Liver (tissue), 9 donors: ENCODE results near the gene RNF19B. TPM values are rescaled to one million over a fixed set of nuclear protein-coding genes. Genes with fewer than 3 reads are reported as not detected.
A peak's percentile ranks its signal among the peaks of the same experiment; 100 is the strongest.

ENCODE experiments used
- DNase-seq: peaks from one replicate; pipeline ENCODE4 v3.0.0-alpha.2; 2017; ENCODE audit warnings: low spot score
- H3K27ac ChIP-seq, 2 donors: one replicate each; pipeline ENCODE4 v1.7.0; 2013; ENCODE audit warnings: inconsistent platforms in 2 of 2, low read length in 2 of 2, control low read depth in 1 of 2, low read depth in 1 of 2, mild to moderate bottlenecking in 1 of 2
- H3K27me3 ChIP-seq, 4 donors: one replicate each; pipeline versions ENCODE4 v1.6.1 to v1.7.0; 2013; ENCODE audit warnings: low read length in 3 of 4, inconsistent platforms in 1 of 4, mild to moderate bottlenecking in 1 of 4, moderate library complexity in 1 of 4; ENCODE audit not compliant: control insufficient read depth in 4 of 4, insufficient read depth in 4 of 4
- H3K36me3 ChIP-seq, 4 donors: one replicate each; pipeline versions ENCODE4 v1.6.1 to v1.7.0; 2013; ENCODE audit warnings: low read length in 3 of 4, mild to moderate bottlenecking in 3 of 4, low read depth in 1 of 4, moderate library complexity in 1 of 4; ENCODE audit not compliant: control insufficient read depth in 4 of 4, insufficient read depth in 3 of 4
- H3K4me1 ChIP-seq, 4 donors: one replicate each; pipeline versions ENCODE4 v1.6.1 to v1.7.0; 2013; ENCODE audit warnings: low read length in 3 of 4, mild to moderate bottlenecking in 3 of 4, moderate library complexity in 1 of 4; ENCODE audit not compliant: control insufficient read depth in 4 of 4, insufficient read depth in 4 of 4
- H3K4me3 ChIP-seq, 3 donors: one replicate each; pipeline versions ENCODE4 v1.6.1 to v1.7.0; 2013; ENCODE audit warnings: low read length in 3 of 3, control low read depth in 1 of 3, low read depth in 1 of 3, mild to moderate bottlenecking in 1 of 3
- H3K9ac ChIP-seq, 2 donors: one replicate each; pipeline ENCODE4 v1.7.0; 2013; ENCODE audit warnings: low read length in 2 of 2, mild to moderate bottlenecking in 2 of 2, moderate library complexity in 2 of 2, control low read depth in 1 of 2, low read depth in 1 of 2
- H3K9me3 ChIP-seq, 4 donors: one replicate each; pipeline versions ENCODE4 v1.6.1 to v1.7.0; 2013; ENCODE audit warnings: low read length in 3 of 4; ENCODE audit not compliant: control insufficient read depth in 4 of 4
- FOXA1 ChIP-seq: IDR thresholded peaks from 2 replicates; pipeline ENCODE4 v1.6.1; 2016; ENCODE audit warnings: antibody characterized with exemption
- FOXA2 ChIP-seq: IDR thresholded peaks from 2 replicates; pipeline ENCODE4 v1.6.1; 2016; ENCODE audit warnings: antibody characterized with exemption
- HNF4G ChIP-seq: IDR thresholded peaks from 2 replicates; pipeline ENCODE4 v1.6.1; 2016; ENCODE audit warnings: antibody characterized with exemption
- JUND ChIP-seq, 2 donors: IDR thresholded peaks; 2 replicates each; pipeline ENCODE4 v1.6.1; 2016; ENCODE audit warnings: antibody characterized with exemption in 2 of 2
- NR2F2 ChIP-seq: IDR thresholded peaks from 2 replicates; pipeline ENCODE4 v1.6.1; 2016; ENCODE audit warnings: antibody characterized with exemption
- RAD21 ChIP-seq, 2 donors: IDR thresholded peaks; 2 replicates each; pipeline ENCODE4 v1.6.1; 2016; ENCODE audit warnings: antibody characterized with exemption in 2 of 2, mild to moderate bottlenecking in 2 of 2
- REST ChIP-seq: IDR thresholded peaks from 2 replicates; pipeline ENCODE4 v1.6.1; 2016; ENCODE audit warnings: antibody characterized with exemption, mild to moderate bottlenecking
- RXRA ChIP-seq, 2 donors: IDR thresholded peaks; 2 replicates each; pipeline ENCODE4 v1.6.1; 2017 to 2018; ENCODE audit warnings: antibody characterized with exemption in 2 of 2, mild to moderate bottlenecking in 1 of 2
- SP1 ChIP-seq: IDR thresholded peaks from 2 replicates; pipeline ENCODE4 v1.6.1; 2018; ENCODE audit warnings: antibody characterized with exemption, mild to moderate bottlenecking
- YY1 ChIP-seq: IDR thresholded peaks from 2 replicates; pipeline ENCODE4 v1.6.1; 2016; ENCODE audit warnings: antibody characterized with exemption, mild to moderate bottlenecking
- WGBS: extraction: QIAGEN DNeasy Blood & Tissue Kit; methylation state at CpG from one replicate; pipeline ENCODE4 v1.1.7; 2013; 5-methylcytosine and 5-hydroxymethylcytosine counted together
- polyA plus RNA-seq, 2 donors: library from polyadenylated mRNA; stranded (reverse) in 1 of 2; unstranded in 1 of 2; fragments of 200-250 nt in 1 of 2; fragments of >200 nt in 1 of 2; fragmentation: Nextera tagmentation in 1 of 2; extraction: Ambion mirVana in 1 of 2; gene quantifications; one replicate each; pipeline versions ENCODE4 v1.2.1 to v1.2.3, GENCODE V29; 2013 to 2015
- total RNA-seq, 2 donors: library from RNA; depleted of rRNA; stranded (reverse); fragments of >200 nt; gene quantifications; one replicate each; pipeline ENCODE4 v1.2.3, GENCODE V29; 2014
- TF ChIP-seq, protein P1 (sequence below): IDR thresholded peaks from 2 replicates; pipeline ENCODE4 v1.6.1; 2016; ENCODE audit warnings: antibody characterized with exemption
- TF ChIP-seq, protein P2 (sequence below): IDR thresholded peaks from 2 replicates; pipeline ENCODE4 v1.6.1; 2016; ENCODE audit warnings: antibody characterized with exemption
- donor health status: healthy.
- donor health status: healthy.
- donor health status: healthy.
- donor health status: healthy.
- donor health status: healthy.

The RNF19B gene
- total and polyA plus RNA-seq, 4 donors = 2.2 to 8.3 (median 5.0) TPM

DNA sequence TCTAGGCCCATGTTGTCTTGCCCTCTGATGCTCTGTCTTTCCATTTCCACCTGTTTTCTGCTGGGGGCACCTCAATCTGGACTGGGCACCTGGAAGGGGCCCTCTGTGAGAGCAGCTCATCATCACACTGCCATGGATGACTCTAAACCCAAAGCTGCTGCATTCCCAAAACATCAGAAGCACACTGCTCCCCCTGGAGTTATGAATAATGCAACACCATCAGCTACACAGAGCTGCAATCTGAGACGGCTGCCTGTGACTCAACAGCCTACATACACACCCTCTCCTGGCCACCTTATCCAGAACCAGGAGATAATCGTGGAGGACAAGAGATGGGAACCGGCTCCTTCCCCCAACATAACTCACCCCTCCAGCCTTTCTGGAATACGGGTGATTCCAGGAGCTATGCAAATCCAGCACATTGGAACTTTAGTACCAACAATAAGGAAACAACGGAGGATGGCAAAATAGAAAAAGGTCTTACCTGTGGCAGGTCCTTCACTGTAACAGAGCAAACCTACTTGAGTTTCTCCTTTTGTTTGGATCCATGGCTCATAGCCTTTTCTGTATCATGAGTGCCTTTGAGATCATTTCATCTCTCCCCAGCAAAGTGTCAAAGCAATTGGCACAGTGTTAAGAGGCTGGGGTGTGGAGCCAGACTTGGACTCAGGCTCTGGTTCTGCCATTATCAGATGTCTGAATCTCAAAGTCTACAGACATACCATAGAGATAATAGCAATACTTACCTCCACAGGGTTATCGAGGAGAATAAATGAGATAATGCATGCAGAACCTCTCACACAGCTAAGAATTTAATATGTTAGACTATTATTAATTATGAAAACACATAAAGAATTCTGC, 42.8 kb upstream of the RNF19B start:
- TF ChIP-seq HNF4G (no peak), RAD21 (IDR thresholded peaks at IDR 0.05) (peak; percentile 53 to 61), REST (no peak), SP1 (no peak), YY1 (no peak)
- TF ChIP-seq, protein P1, sequence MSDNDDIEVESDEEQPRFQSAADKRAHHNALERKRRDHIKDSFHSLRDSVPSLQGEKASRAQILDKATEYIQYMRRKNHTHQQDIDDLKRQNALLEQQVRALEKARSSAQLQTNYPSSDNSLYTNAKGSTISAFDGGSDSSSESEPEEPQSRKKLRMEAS = no peak
- Histone ChIP-seq H3K4me3 (no peak overlapping the region), H3K27me3 (no peaks in the 10 kb centered on the region), H3K27ac (no peak overlapping the region), H3K4me1 (peaks cover 11 to 45% (median 33%) of the 10 kb centered on the region in 4 donors), H3K9me3 (no peaks in the 10 kb centered on the region), H3K9ac (no peak overlapping the region), H3K36me3 (peaks cover 3 to 12% (median 8%) of the 10 kb centered on the region in 4 donors)
- WGBS = 74% methylated on average over 6 of the region's 6 CpGs
- no peak for DNase-seq

- H3K9ac ChIP-seq = no peak overlapping the region
These were observed 41.3 kb upstream of the RNF19B start for GRCh38 chr1:33005838-33006421.

GRCh38 chr1:33005117-33005837, 40.7 kb upstream of the RNF19B start:
- H3K9ac ChIP-seq = no peak overlapping the region
- no peak for DNase-seq
- peaks cover 3 to 12% (median 8%) of the 10 kb centered on the region in 4 donors for H3K36me3 ChIP-seq
- peak overlapping the region in 1 of 2 donors; percentile 26 for H3K27ac ChIP-seq
- no peaks in the 10 kb centered on the region for H3K27me3 ChIP-seq
- H3K4me3 ChIP-seq = no peak overlapping the region
- WGBS = 86% methylated on average over 2 of the region's 2 CpGs
- H3K4me1 ChIP-seq = peaks cover 10 to 43% (median 24%) of the 10 kb centered on the region in 4 donors
- TF ChIP-seq FOXA2 (no peak), FOXA1 (no peak), HNF4G (no peak), JUND (IDR thresholded peaks at IDR 0.05) (no peak), NR2F2 (no peak)
- TF ChIP-seq, protein P2, sequence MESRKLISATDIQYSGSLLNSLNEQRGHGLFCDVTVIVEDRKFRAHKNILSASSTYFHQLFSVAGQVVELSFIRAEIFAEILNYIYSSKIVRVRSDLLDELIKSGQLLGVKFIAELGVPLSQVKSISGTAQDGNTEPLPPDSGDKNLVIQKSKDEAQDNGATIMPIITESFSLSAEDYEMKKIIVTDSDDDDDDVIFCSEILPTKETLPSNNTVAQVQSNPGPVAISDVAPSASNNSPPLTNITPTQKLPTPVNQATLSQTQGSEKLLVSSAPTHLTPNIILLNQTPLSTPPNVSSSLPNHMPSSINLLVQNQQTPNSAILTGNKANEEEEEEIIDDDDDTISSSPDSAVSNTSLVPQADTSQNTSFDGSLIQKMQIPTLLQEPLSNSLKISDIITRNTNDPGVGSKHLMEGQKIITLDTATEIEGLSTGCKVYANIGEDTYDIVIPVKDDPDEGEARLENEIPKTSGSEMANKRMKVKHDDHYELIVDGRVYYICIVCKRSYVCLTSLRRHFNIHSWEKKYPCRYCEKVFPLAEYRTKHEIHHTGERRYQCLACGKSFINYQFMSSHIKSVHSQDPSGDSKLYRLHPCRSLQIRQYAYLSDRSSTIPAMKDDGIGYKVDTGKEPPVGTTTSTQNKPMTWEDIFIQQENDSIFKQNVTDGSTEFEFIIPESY = no peak
- no peaks in the 10 kb centered on the region for H3K9me3 ChIP-seq

More at GRCh38 chr1:33005838-33006421, 41.3 kb upstream of the RNF19B start:
- DNase-seq = no peak
- H3K27ac ChIP-seq = peak overlapping the region in 1 of 2 donors; percentile 26
- H3K27me3 ChIP-seq = no peaks in the 10 kb centered on the region
- H3K9me3 ChIP-seq = no peaks in the 10 kb centered on the region
- H3K4me1 ChIP-seq = peaks cover 10 to 41% (median 23%) of the 10 kb centered on the region in 4 donors
- no peak overlapping the region for H3K4me3 ChIP-seq
- WGBS = 64% methylated on average over 9 of the region's 9 CpGs
- TF ChIP-seq RAD21 (IDR thresholded peaks at IDR 0.05) (peak in 1 of 2 donors; percentile 14), RXRA (IDR thresholded peaks at IDR 0.05) (peak in 1 of 2 donors; percentile 20), HNF4G (no peak)
- H3K36me3 ChIP-seq = peaks cover 3 to 12% (median 8%) of the 10 kb centered on the region in 4 donors
